Adrenal gland (tissue), 12 donors: Measurements from ENCODE around the gene PPP6R2. TPM values are rescaled to one million over a fixed set of nuclear protein-coding genes. Genes with fewer than 3 reads are reported as not detected.
"Not testable (repeated sequence)": the region's sequence is repeated elsewhere in the genome, so short reads cannot be mapped to it uniquely, and the experiment has no call there.

Source experiments
- DNase-seq, 7 donors: peaks; one replicate each; pipeline ENCODE4 v3.0.0-alpha.2; 2019 to 2020
- H3K27ac ChIP-seq, 5 donors: fragments of 200-600 bp; sonication (generic) in 4 of 5; 1 replicate in 3 of 5; 2 replicates in 2 of 5; pipeline versions ENCODE4 v1.5.1 to v1.8.0; 2016 to 2020; ENCODE audit warnings: mild to moderate bottlenecking in 1 of 5
- H3K27me3 ChIP-seq: fragments of 200-600 bp; 2 replicates; pipeline ENCODE4 v1.8.0; 2021
- H3K36me3 ChIP-seq, 2 donors: fragments of 200-600 bp; replicated peaks in 1 of 2; 1 replicate in 1 of 2; 2 replicates in 1 of 2; pipeline versions ENCODE4 v1.5.1 to v1.8.0; 2018 to 2022
- H3K4me1 ChIP-seq, 2 donors: fragments of 200-600 bp; replicated peaks in 1 of 2; 1 replicate in 1 of 2; 2 replicates in 1 of 2; pipeline versions ENCODE4 v1.5.1 to v1.8.0; 2018 to 2021
- H3K4me3 ChIP-seq, 4 donors: fragments of 200-600 bp; sonication (generic) in 3 of 4; one replicate each; pipeline ENCODE4 v1.5.1; 2016 to 2018
- H3K9me3 ChIP-seq, 3 donors: fragments of 200-600 bp; sonication (generic) in 1 of 3; replicated peaks in 1 of 3; 1 replicate in 2 of 3; 2 replicates in 1 of 3; pipeline versions ENCODE4 v1.5.1 to v1.8.0; 2016 to 2021
- POLR2A ChIP-seq, 2 donors: fragments of 450-650 bp; IDR thresholded peaks; one replicate each; pipeline ENCODE4 v1.6.1; 2017; ENCODE audit warnings: antibody characterized with exemption in 2 of 2, mild to moderate bottlenecking in 2 of 2, moderate library complexity in 1 of 2
- WGBS, 4 donors: extraction: QIAGEN DNeasy Blood & Tissue Kit in 2 of 4; methylation state at CpG; one replicate each; pipeline versions ENCODE4 v1.1.5 to v1.1.7; 2013 to 2017; 5-methylcytosine and 5-hydroxymethylcytosine counted together
- intact Hi-C, 2 donors: fragments of 100-400 bp; cut with DNase I; formaldehyde crosslinking; loops; one replicate each; pipeline versions ENCODE4 v1.14.1 to v1.15.0; 2022 to 2023
- polyA plus RNA-seq, 3 donors: library from polyadenylated mRNA; stranded (reverse); fragments of 200-250 nt in 2 of 3; fragments of 350-450 nt in 1 of 3; fragmentation: Illumina TruSeq in 1 of 3; extraction: RNeasy Lipid Tissue Mini Kit (QIAGEN cat#74804) in 1 of 3; gene quantifications; one replicate each; pipeline ENCODE4 v1.2.3, GENCODE V29; 2013 to 2014
- total RNA-seq, 9 donors: library from RNA; depleted of rRNA in 4 of 9; stranded (reverse); fragments of >200 nt in 4 of 9; fragments of 120-200 nt in 1 of 9; fragmentation: NEBNext Ultra II Directional in 1 of 9; extraction: Animal tissue kit (Norgen Biotek cat#: 25700) in 1 of 9; gene quantifications; one replicate each; pipeline versions ENCODE4 v1.1.0 to v1.2.4, GENCODE V29; 2013 to 2023
- TF ChIP-seq, protein P1 (sequence below), 6 experiments: fragments of 450-650 bp in 4 of 6; fragments of 200-600 bp in 2 of 6; sonication (generic) in 1 of 6; IDR thresholded peaks; 1 replicate in 5 of 6; 2 replicates in 1 of 6; pipeline versions ENCODE4 v1.5.1 to v1.8.0; 2016 to 2021; ENCODE audit warnings: antibody characterized with exemption in 6 of 6, mild to moderate bottlenecking in 2 of 6, moderate library complexity in 1 of 6
- donor health status: healthy with polysubstance abuse.
- donor health status: Bipolar disorder and iron deficiency.
- donor health status: DM: yes; HTN: yes; CAD: no.
- donor health status: DM: no; HTN: no; CAD: no.
- donor health status: DM: no; HTN: no; CAD: no.
- donor health status: DM: yes; HTN: yes; CAD: no.

Gene PPP6R2
- total and polyA plus RNA-seq, 12 donors: 19.6 to 129 (median 73.0) TPM

DNA sequence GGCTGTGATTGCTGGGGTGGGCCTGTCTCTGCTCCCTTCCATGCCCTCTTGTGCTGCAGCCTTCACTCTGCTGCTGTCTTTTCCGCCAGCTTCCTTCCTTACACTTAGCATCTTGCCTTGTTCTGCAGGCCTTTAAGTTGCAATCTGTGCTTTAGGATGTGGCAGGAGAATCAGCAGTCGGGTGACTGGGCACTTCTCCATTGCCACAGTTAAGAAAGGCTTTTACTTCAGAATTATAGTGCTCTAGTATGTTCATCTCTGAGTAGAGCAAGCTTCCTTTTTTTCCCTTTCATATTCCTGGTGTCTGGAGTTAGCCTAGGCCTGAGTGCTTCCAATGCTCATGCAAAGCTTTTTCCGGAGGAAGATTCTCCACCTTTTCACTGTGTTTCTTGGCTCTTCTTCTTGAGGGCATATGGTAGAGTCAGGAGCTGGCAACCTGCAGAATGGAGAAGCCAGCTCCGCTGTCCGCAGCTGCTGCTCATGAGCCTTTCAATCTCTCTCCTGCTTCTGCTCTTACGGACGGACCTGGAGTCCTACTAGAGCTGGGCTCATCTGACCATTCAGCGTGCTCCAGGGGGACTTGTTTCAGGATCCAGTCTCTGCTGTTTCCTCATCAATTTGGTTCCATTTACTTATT lies 20.2 kb downstream of the PPP6R2 start:
- peaks cover 18 to 42% of the 10 kb centered on the region in 2 donors for H3K4me1 ChIP-seq
- H3K9me3 ChIP-seq: no peaks in the 10 kb centered on the region
- peak overlapping the region in 1 of 5 donors; percentile 26 for H3K27ac ChIP-seq
- no peak overlapping the region for H3K4me3 ChIP-seq
- TF ChIP-seq, protein P1, sequence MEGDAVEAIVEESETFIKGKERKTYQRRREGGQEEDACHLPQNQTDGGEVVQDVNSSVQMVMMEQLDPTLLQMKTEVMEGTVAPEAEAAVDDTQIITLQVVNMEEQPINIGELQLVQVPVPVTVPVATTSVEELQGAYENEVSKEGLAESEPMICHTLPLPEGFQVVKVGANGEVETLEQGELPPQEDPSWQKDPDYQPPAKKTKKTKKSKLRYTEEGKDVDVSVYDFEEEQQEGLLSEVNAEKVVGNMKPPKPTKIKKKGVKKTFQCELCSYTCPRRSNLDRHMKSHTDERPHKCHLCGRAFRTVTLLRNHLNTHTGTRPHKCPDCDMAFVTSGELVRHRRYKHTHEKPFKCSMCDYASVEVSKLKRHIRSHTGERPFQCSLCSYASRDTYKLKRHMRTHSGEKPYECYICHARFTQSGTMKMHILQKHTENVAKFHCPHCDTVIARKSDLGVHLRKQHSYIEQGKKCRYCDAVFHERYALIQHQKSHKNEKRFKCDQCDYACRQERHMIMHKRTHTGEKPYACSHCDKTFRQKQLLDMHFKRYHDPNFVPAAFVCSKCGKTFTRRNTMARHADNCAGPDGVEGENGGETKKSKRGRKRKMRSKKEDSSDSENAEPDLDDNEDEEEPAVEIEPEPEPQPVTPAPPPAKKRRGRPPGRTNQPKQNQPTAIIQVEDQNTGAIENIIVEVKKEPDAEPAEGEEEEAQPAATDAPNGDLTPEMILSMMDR (IDR thresholded peaks at IDR 0.05): no peak
- no peak for TF ChIP-seq POLR2A (IDR thresholded peaks at IDR 0.05)
- H3K36me3 ChIP-seq: peaks cover 0 to 3% of the 10 kb centered on the region in 2 donors
- WGBS, 4 donors: 83 to 91% (median 87%) methylated on average over 8 of the region's 8 CpGs
- no peaks in the 10 kb centered on the region for H3K27me3 ChIP-seq
- intact Hi-C loops: no loop called here
- DNase-seq: no peak

DNA sequence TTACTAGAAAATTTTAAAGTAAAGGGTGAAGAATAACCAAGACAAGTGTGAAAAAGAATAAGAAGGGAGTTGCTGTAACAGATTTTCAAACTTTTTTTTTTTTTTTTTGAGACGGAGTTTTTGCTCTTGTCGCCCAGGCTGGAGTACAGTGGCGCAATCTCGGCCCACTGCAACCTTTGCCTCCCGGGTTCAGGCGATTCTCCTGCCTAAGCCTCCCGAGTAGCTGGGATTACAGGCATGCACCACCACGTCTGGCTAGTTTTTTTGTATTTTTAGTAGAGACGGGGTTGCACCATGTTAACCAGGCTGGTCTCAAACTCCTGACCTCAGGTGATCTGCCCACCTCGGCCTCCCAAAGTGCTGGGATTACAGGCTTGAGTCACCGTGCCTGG lies 20.7 kb downstream of the PPP6R2 start:
- H3K27me3 ChIP-seq, H3K9me3 ChIP-seq, intact Hi-C loops, H3K4me3 ChIP-seq, H3K36me3 ChIP-seq, H3K27ac ChIP-seq, DNase-seq: not testable (repeated sequence)
- 91 to 93% (median 91%) methylated on average over 11 of the region's 11 CpGs for WGBS, 4 donors
- H3K4me1 ChIP-seq: peaks cover 18 to 42% of the 10 kb centered on the region in 2 donors

DNA sequence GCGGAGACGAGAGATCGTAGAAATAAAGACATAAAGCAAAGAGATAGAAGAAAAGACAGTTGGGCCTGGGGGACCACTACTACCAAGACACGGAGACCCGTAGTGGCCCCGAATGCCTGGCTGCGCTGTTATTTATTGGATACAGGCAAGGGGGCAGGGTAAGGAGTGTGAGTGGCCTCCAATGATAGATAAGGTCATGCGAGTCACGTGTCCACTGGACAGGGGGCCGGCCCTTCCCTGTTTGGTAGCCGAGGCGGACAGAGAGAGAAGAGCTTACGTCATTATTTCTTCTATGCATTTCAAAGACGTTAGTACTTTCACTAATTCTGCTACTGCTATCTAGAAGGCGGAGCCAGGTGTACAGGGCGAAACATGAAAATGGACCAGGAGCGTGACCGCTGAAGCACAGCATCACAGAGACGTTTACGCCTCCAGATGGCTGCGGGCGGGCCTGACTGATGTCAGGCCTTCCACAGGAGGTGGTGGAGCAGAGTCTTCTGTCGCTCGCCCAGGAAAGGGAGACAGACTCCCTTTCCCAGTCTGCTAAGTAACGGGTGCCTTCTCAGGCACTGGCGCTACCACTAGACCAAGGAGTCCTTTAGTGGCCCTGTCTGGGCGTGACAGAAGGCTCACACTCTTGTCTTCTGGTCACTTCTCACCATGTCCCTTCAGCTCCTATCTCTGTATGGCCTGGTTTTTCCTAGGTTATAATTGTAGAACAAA lies 24.8 kb downstream of the PPP6R2 start:
- no peaks in the 10 kb centered on the region for H3K27me3 ChIP-seq
- WGBS, 4 donors: 80 to 86% (median 83%) methylated on average over 26 to 27 of the region's 27 CpGs
- peak in 1 of 7 donors; percentile 43 for DNase-seq
- peaks cover 13 to 26% of the 10 kb centered on the region in 2 donors for H3K4me1 ChIP-seq
- no peak overlapping the region for H3K4me3 ChIP-seq
- intact Hi-C loops: no loop called here
- H3K9me3 ChIP-seq: no peaks in the 10 kb centered on the region
- H3K36me3 ChIP-seq: peaks cover 0 to 8% of the 10 kb centered on the region in 2 donors
- TF ChIP-seq, protein P1 (IDR thresholded peaks at IDR 0.05): no peak
- TF ChIP-seq POLR2A (IDR thresholded peaks at IDR 0.05): no peak
- peak overlapping the region in 1 of 5 donors; percentile 74 for H3K27ac ChIP-seq

DNA sequence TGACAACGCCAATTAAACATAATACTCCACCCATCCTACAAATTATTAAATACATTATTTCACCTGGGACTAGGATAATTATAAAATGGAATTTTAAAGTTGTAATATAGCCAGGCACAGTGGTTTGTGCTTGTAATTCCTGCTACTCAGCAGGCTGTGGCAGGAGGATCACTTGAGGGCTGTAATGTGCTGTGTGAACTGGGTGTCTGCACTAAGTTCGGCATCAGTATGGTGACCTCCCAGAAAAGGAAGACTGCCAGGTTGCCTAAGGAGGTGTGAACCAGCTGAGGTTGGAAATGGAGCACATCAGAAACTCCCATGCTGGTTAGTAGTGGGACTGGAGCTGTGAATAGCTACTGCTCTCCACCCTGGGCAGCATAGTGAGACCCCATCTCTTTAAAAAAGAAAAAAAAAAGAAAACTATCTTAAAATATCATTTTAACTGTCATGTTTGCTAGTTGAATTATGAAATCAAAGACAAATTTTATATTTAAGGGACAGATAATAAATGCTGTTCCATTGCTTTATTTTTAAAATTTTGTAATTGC lies 28.0 kb downstream of the PPP6R2 start:
- H3K4me3 ChIP-seq: no peak overlapping the region
- H3K36me3 ChIP-seq: peaks cover 0 to 25% of the 10 kb centered on the region in 2 donors
- H3K9me3 ChIP-seq: no peaks in the 10 kb centered on the region
- H3K4me1 ChIP-seq: peaks cover 3 to 16% of the 10 kb centered on the region in 2 donors
- 91 to 97% (median 93%) methylated on average over 2 of the region's 2 CpGs for WGBS, 4 donors
- H3K27ac ChIP-seq: no peak overlapping the region
- no peak for DNase-seq
- intact Hi-C loops: no loop called here
- no peaks in the 10 kb centered on the region for H3K27me3 ChIP-seq
- TF ChIP-seq, protein P1 (IDR thresholded peaks at IDR 0.05): no peak
- TF ChIP-seq POLR2A (IDR thresholded peaks at IDR 0.05): no peak
